Measurements from ENCODE around the gene RBL2. TPM values are rescaled to one million over a fixed set of nuclear protein-coding genes. Genes with fewer than 3 reads are reported as not detected.
"Not testable (repeated sequence)": the region's sequence is repeated elsewhere in the genome, so short reads cannot be mapped to it uniquely, and the experiment has no call there.

RBL2 gene
- polyA plus RNA-seq, 4 donors = 72.1 to 102 (median 84.3) TPM

GRCh38 chr16:53503270-53503923, 69.1 kb downstream of the RBL2 start:
- DNase-seq (ENCODE audit: low read depth in 4 of 4, low spot score in 3 of 4) = peak; percentile 98 to 100 (median 100)

- DNase-seq (ENCODE audit: low read depth in 4 of 4, low spot score in 3 of 4) = peak; percentile 36 to 58 (median 43)
Observed at GRCh38 chr16:53503991-53504663, 69.9 kb downstream of the RBL2 start.

GRCh38 chr16:53504665-53505064, 70.4 kb downstream of the RBL2 start:
- DNase-seq (ENCODE audit: low read depth in 4 of 4, low spot score in 3 of 4) = no peak

GRCh38 chr16:53506254-53506653, 72.0 kb downstream of the RBL2 start:
- no peak for DNase-seq (ENCODE audit: low read depth in 4 of 4, low spot score in 3 of 4)

GRCh38 chr16:53507464-53508179, 73.4 kb downstream of the RBL2 start:
- DNase-seq (ENCODE audit: low read depth in 4 of 4, low spot score in 3 of 4) = no peak

GRCh38 chr16:53509906-53510703, 75.8 kb downstream of the RBL2 start:
- DNase-seq (ENCODE audit: low read depth in 4 of 4, low spot score in 3 of 4) = peak; percentile 49 to 72 (median 52)

- no peak for DNase-seq (ENCODE audit: low read depth in 4 of 4, low spot score in 3 of 4)
Observed at GRCh38 chr16:53510704-53511070, 76.4 kb downstream of the RBL2 start.

- no peak for DNase-seq (ENCODE audit: low read depth in 4 of 4, low spot score in 3 of 4)
Observed at GRCh38 chr16:53511084-53511402, 76.8 kb downstream of the RBL2 start.

GRCh38 chr16:53511403-53512280, 77.4 kb downstream of the RBL2 start:
- DNase-seq (ENCODE audit: low read depth in 4 of 4, low spot score in 3 of 4) = no peak

GRCh38 chr16:53512795-53513194, 78.5 kb downstream of the RBL2 start:
- DNase-seq (ENCODE audit: low read depth in 4 of 4, low spot score in 3 of 4) = not testable (repeated sequence)

- no peak for DNase-seq (ENCODE audit: low read depth in 4 of 4, low spot score in 3 of 4)
Observed at GRCh38 chr16:53515259-53515658, 81.0 kb downstream of the RBL2 start.

- no peak for DNase-seq (ENCODE audit: low read depth in 4 of 4, low spot score in 3 of 4)
Observed at GRCh38 chr16:53515811-53516210, 81.5 kb downstream of the RBL2 start.

- no peak for DNase-seq (ENCODE audit: low read depth in 4 of 4, low spot score in 3 of 4)
Observed at GRCh38 chr16:53517851-53518250, 83.6 kb downstream of the RBL2 start.

- DNase-seq (ENCODE audit: low read depth in 4 of 4, low spot score in 3 of 4) = no peak
Observed at GRCh38 chr16:53518550-53519416, 84.5 kb downstream of the RBL2 start.

GRCh38 chr16:53519417-53520091, 85.3 kb downstream of the RBL2 start:
- no peak for DNase-seq (ENCODE audit: low read depth in 4 of 4, low spot score in 3 of 4)

GRCh38 chr16:53523126-53523804, 89.0 kb downstream of the RBL2 start:
- no peak for DNase-seq (ENCODE audit: low read depth in 4 of 4, low spot score in 3 of 4)

GRCh38 chr16:53523971-53524548, 89.8 kb downstream of the RBL2 start:
- no peak for DNase-seq (ENCODE audit: low read depth in 4 of 4, low spot score in 3 of 4)

GRCh38 chr16:53528797-53529196, 94.5 kb downstream of the RBL2 start:
- no peak for DNase-seq (ENCODE audit: low read depth in 4 of 4, low spot score in 3 of 4)

Data from right renal pelvis (tissue), 4 donors.